Measurements from ENCODE around the gene RAB6A. TPM values are rescaled to one million over a fixed set of nuclear protein-coding genes. Genes with fewer than 3 reads are reported as not detected.

Gene RAB6A
- total RNA-seq, 1 donor from 2014 or later, result 185 TPM

DNA sequence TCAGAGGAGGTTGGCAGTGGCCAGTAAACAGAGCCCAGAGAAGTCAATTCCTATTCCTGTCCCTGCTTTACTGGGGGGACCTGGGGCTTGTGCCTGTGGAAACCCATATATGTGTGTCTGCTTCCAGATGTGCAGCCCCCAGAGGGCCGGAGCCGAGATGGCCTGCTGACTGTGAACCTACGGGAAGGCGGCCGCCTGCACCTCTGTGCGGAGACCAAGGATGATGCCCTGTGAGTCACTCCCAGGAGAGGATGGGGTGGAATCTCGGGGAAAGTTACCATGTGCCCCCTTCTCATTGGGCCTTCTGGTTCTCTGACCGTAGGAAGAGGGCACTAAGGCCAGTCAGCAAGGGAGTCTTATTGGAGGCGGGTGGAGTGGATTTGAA is 109.2 kb downstream of the RAB6A start:
- H3K27ac Mint-ChIP-seq (ENCODE audit: unreplicated experiment), result no peak overlapping the region
- H3K4me3 Mint-ChIP-seq (ENCODE audit: unreplicated experiment), result no peak overlapping the region
- DNase-seq (ENCODE audit: low spot score), result no peak
- H3K36me3 Mint-ChIP-seq (ENCODE audit: low read depth), result no peaks in the 10 kb centered on the region
- H3K4me1 Mint-ChIP-seq (ENCODE audit: low read depth), result peaks cover 5% of the 10 kb centered on the region
- TF ChIP-seq, protein P1, sequence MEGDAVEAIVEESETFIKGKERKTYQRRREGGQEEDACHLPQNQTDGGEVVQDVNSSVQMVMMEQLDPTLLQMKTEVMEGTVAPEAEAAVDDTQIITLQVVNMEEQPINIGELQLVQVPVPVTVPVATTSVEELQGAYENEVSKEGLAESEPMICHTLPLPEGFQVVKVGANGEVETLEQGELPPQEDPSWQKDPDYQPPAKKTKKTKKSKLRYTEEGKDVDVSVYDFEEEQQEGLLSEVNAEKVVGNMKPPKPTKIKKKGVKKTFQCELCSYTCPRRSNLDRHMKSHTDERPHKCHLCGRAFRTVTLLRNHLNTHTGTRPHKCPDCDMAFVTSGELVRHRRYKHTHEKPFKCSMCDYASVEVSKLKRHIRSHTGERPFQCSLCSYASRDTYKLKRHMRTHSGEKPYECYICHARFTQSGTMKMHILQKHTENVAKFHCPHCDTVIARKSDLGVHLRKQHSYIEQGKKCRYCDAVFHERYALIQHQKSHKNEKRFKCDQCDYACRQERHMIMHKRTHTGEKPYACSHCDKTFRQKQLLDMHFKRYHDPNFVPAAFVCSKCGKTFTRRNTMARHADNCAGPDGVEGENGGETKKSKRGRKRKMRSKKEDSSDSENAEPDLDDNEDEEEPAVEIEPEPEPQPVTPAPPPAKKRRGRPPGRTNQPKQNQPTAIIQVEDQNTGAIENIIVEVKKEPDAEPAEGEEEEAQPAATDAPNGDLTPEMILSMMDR (IDR thresholded peaks at IDR 0.05), result no peak
- peaks cover 4% of the 10 kb centered on the region for H3K27me3 Mint-ChIP-seq (ENCODE audit: low read depth)
- no peaks in the 10 kb centered on the region for H3K9me3 Mint-ChIP-seq (ENCODE audit: low read depth)

DNA sequence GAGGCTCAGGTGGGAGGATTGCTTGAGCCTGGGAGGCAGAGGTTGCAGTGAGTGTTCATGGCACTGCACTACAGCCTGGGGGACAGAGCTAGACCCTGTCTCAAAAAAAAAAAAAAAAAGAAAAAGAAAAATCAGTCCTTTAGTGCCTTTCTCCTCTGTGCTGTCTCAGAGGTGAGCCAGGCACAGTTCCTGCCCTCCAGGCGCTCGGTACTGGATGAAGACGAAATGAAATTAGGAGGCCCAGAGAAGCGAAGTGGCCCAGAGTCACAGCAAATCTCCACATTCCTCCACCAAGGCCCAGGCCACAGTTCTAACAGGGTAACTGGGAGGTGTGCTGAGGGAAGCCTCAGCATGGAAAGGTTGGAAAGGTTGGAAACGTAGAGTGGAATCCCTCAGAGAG is 109.6 kb downstream of the RAB6A start:
- TF ChIP-seq, protein P1 (IDR thresholded peaks at IDR 0.05), result no peak
- Mint-ChIP-seq H3K27ac (ENCODE audit: unreplicated experiment) (no peak overlapping the region), H3K9me3 (ENCODE audit: low read depth) (no peaks in the 10 kb centered on the region), H3K4me3 (ENCODE audit: unreplicated experiment) (no peak overlapping the region), H3K4me1 (ENCODE audit: low read depth) (peaks cover 5% of the 10 kb centered on the region), H3K36me3 (ENCODE audit: low read depth) (no peaks in the 10 kb centered on the region), H3K27me3 (ENCODE audit: low read depth) (peaks cover 4% of the 10 kb centered on the region)
- no peak for DNase-seq (ENCODE audit: low spot score)

GRCh38 chr11:73650400-73650799 is 110.5 kb downstream of the RAB6A start:
- peaks cover 8% of the 10 kb centered on the region for H3K27me3 Mint-ChIP-seq (ENCODE audit: low read depth)
- no peak overlapping the region for H3K4me3 Mint-ChIP-seq (ENCODE audit: unreplicated experiment)
- no peak for DNase-seq (ENCODE audit: low spot score)
- TF ChIP-seq, protein P1 (IDR thresholded peaks at IDR 0.05), result no peak
- H3K36me3 Mint-ChIP-seq (ENCODE audit: low read depth), result no peaks in the 10 kb centered on the region
- H3K4me1 Mint-ChIP-seq (ENCODE audit: low read depth), result peaks cover 5% of the 10 kb centered on the region
- H3K27ac Mint-ChIP-seq (ENCODE audit: unreplicated experiment), result no peak overlapping the region
- no peaks in the 10 kb centered on the region for H3K9me3 Mint-ChIP-seq (ENCODE audit: low read depth)

DNA sequence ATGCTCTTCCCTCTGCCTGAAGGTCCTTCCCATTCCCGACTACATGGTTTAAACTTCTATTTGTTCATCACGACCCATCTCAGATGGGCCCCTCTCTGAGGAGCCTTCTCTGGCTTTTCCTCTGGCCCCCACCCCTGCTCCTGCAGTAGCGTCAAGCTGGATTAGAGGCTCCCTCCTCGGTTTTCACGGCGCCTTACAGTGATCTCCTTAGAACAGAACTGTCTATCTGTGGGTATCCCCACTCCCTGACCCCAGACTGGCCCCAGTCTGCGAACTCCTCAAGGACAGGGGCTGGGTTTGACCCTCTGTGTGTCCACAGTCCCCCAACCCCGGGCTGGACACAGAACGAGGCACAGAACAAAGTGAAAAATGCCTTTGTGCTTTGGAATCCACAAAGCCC is 111.7 kb downstream of the RAB6A start:
- no peaks in the 10 kb centered on the region for H3K9me3 Mint-ChIP-seq (ENCODE audit: low read depth)
- no peak overlapping the region for H3K4me3 Mint-ChIP-seq (ENCODE audit: unreplicated experiment)
- TF ChIP-seq, protein P1 (IDR thresholded peaks at IDR 0.05), result no peak
- no peak for DNase-seq (ENCODE audit: low spot score)
- peaks cover 5% of the 10 kb centered on the region for H3K4me1 Mint-ChIP-seq (ENCODE audit: low read depth)
- H3K27me3 Mint-ChIP-seq (ENCODE audit: low read depth), result peaks cover 8% of the 10 kb centered on the region
- no peaks in the 10 kb centered on the region for H3K36me3 Mint-ChIP-seq (ENCODE audit: low read depth)
- H3K27ac Mint-ChIP-seq (ENCODE audit: unreplicated experiment), result no peak overlapping the region

DNA sequence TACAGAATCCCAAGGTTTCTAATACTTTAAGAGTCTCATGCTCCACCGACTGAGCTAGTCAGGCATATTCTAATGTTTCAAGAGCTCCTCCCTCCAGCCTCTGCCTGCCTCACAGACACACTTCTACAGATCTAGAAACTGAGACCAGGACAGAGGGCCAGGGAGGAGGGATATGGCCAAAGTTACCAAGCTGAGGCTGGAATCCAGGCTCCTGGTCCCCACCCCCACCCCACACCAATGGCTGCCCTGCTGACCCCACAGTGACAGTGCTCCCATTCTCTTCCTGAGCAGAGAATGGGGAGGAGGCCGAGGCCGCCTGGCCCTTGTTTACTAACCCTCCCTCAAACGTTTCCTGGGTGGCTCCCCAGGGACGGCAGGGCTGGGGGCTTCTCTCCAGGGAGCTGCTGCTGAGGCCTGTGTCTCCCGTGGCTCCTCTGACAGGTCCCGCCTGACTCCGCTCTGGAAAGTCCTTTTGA is 112.3 kb downstream of the RAB6A start:
- no peak for DNase-seq (ENCODE audit: low spot score)
- peaks cover 5% of the 10 kb centered on the region for H3K4me1 Mint-ChIP-seq (ENCODE audit: low read depth)
- H3K9me3 Mint-ChIP-seq (ENCODE audit: low read depth), result no peaks in the 10 kb centered on the region
- H3K36me3 Mint-ChIP-seq (ENCODE audit: low read depth), result no peaks in the 10 kb centered on the region
- H3K27ac Mint-ChIP-seq (ENCODE audit: unreplicated experiment), result no peak overlapping the region
- no peak overlapping the region for H3K4me3 Mint-ChIP-seq (ENCODE audit: unreplicated experiment)
- H3K27me3 Mint-ChIP-seq (ENCODE audit: low read depth), result peaks cover 8% of the 10 kb centered on the region
- TF ChIP-seq, protein P1 (IDR thresholded peaks at IDR 0.05), result no peak

Data from chondrocyte (in vitro differentiated cells).